Spleen (tissue), 7 donors: ENCODE results near the gene ZNF331.

ENCODE experiments used
- POLR2A ChIP-seq, 3 donors: fragments of 450-650 bp; IDR thresholded peaks; one replicate each; pipeline ENCODE4 v1.5.1; 2017; ENCODE audit warnings: antibody characterized with exemption in 3 of 3, mild to moderate bottlenecking in 1 of 3
- POLR2AphosphoS5 ChIP-seq, 3 donors: sonication (generic); formaldehyde crosslinking; IDR thresholded peaks; one replicate each; pipeline ENCODE4 v1.5.1; 2017; ENCODE audit warnings: antibody characterized with exemption in 3 of 3
- TF ChIP-seq, protein P1 (sequence below), 11 experiments: fragments of 200-600 bp in 7 of 11; fragments of 450-650 bp in 4 of 11; sonication (generic) in 4 of 11; IDR thresholded peaks in 8 of 11; conservative IDR thresholded peaks in 3 of 11; 1 replicate in 7 of 11; 2 replicates in 4 of 11; pipeline versions ENCODE4 v1.4.0 to v1.8.0; 2016 to 2021; ENCODE audit warnings: antibody characterized with exemption in 11 of 11, inconsistent platforms in 4 of 11, mild to moderate bottlenecking in 1 of 11
- donor health status: DM: no; HTN: no; CAD: no; lungs with moderate emphysema.
- donor health status: DM: no; HTN: no; CAD: no.
- donor health status: DM: no; HTN: no; CAD: no.

DNA sequence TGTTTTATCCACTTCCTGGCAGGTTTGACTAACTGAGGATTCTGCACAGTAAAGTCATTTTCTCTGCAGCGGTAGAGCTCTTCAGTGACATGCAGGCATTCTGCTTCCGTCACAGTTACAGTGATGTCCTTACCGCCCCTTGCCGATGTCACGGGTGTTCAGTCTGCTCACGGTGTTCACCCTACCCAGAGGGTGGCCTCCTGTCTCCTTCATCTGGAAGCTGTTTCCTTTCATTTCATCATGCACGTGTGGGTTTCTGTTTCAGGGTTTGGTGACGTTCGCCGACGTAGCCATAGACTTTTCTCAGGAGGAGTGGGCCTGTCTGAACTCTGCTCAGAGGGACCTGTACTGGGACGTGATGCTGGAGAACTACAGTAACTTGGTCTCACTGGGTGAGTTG is 33.4 kb downstream of the ZNF331 start:
- TF ChIP-seq, protein P1, sequence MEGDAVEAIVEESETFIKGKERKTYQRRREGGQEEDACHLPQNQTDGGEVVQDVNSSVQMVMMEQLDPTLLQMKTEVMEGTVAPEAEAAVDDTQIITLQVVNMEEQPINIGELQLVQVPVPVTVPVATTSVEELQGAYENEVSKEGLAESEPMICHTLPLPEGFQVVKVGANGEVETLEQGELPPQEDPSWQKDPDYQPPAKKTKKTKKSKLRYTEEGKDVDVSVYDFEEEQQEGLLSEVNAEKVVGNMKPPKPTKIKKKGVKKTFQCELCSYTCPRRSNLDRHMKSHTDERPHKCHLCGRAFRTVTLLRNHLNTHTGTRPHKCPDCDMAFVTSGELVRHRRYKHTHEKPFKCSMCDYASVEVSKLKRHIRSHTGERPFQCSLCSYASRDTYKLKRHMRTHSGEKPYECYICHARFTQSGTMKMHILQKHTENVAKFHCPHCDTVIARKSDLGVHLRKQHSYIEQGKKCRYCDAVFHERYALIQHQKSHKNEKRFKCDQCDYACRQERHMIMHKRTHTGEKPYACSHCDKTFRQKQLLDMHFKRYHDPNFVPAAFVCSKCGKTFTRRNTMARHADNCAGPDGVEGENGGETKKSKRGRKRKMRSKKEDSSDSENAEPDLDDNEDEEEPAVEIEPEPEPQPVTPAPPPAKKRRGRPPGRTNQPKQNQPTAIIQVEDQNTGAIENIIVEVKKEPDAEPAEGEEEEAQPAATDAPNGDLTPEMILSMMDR (IDR thresholded peaks at IDR 0.05 in 8 of 11, conservative IDR thresholded peaks at IDR 0.05 in 3 of 11): no peak
- TF ChIP-seq POLR2A (IDR thresholded peaks at IDR 0.05): no peak
- TF ChIP-seq POLR2AphosphoS5 (IDR thresholded peaks at IDR 0.05): no peak
